ENCODE results near the gene GBA3.

GBA3 gene

GRCh38 chr4:22802876-22803275, 110.1 kb downstream of the GBA3 start:
- no peak overlapping the region for H3K4me2 ChIP-seq (ENCODE audit: low read length)
- H3K9ac ChIP-seq (ENCODE audit: low read length), result no peak overlapping the region
- no peak overlapping the region for H3K27ac ChIP-seq (ENCODE audit: low read length)

GRCh38 chr4:22803512-22803911, 110.8 kb downstream of the GBA3 start:
- Histone ChIP-seq H3K27me3 (ENCODE audit: low read depth, low read length) (no peaks in the 10 kb centered on the region), H3K27ac (ENCODE audit: low read length) (no peak overlapping the region), H3K4me3 (ENCODE audit: low read length) (no peak overlapping the region), H3K36me3 (replicated peaks; ENCODE audit: low read depth, low read length) (no peaks in the 10 kb centered on the region), H3K9ac (ENCODE audit: low read length) (no peak overlapping the region), H3K4me2 (ENCODE audit: low read length) (no peak overlapping the region), H4K20me1 (ENCODE audit: insufficient read depth, low read length) (no peaks in the 10 kb centered on the region), H3K79me2 (ENCODE audit: low read length) (no peaks in the 10 kb centered on the region), H3K9me3 (ENCODE audit: insufficient read depth, low read length) (no peaks in the 10 kb centered on the region), H2AFZ (ENCODE audit: low read depth, low read length) (no peak overlapping the region), H3K4me1 (ENCODE audit: low read length) (no peaks in the 10 kb centered on the region)
- TF ChIP-seq EZH2phosphoT487 (IDR thresholded peaks at IDR 0.05; ENCODE audit: low read depth) (no peak), CTCF (IDR thresholded peaks at IDR 0.05; ENCODE audit: low read depth, low read length) (no peak)

More at GRCh38 chr4:22802876-22803275, 110.1 kb downstream of the GBA3 start:
- Histone ChIP-seq H3K4me1 (ENCODE audit: low read length) (no peaks in the 10 kb centered on the region), H3K36me3 (replicated peaks; ENCODE audit: low read depth, low read length) (no peaks in the 10 kb centered on the region), H3K27me3 (ENCODE audit: low read depth, low read length) (no peaks in the 10 kb centered on the region), H2AFZ (ENCODE audit: low read depth, low read length) (no peak overlapping the region), H3K4me3 (ENCODE audit: low read length) (no peak overlapping the region), H3K79me2 (ENCODE audit: low read length) (no peaks in the 10 kb centered on the region), H3K9me3 (ENCODE audit: insufficient read depth, low read length) (no peaks in the 10 kb centered on the region), H4K20me1 (ENCODE audit: insufficient read depth, low read length) (no peaks in the 10 kb centered on the region)
- no peak for TF ChIP-seq CTCF (IDR thresholded peaks at IDR 0.05; ENCODE audit: low read depth, low read length)
- no peak for TF ChIP-seq EZH2phosphoT487 (IDR thresholded peaks at IDR 0.05; ENCODE audit: low read depth)

- no peaks in the 10 kb centered on the region for H3K4me1 ChIP-seq (ENCODE audit: low read length)
- no peak overlapping the region for H3K27ac ChIP-seq (ENCODE audit: low read length)
- no peaks in the 10 kb centered on the region for H3K9me3 ChIP-seq (ENCODE audit: insufficient read depth, low read length)
- no peaks in the 10 kb centered on the region for H4K20me1 ChIP-seq (ENCODE audit: insufficient read depth, low read length)
- H3K27me3 ChIP-seq (ENCODE audit: low read depth, low read length), result no peaks in the 10 kb centered on the region
- H3K79me2 ChIP-seq (ENCODE audit: low read length), result no peaks in the 10 kb centered on the region
- H3K9ac ChIP-seq (ENCODE audit: low read length), result no peak overlapping the region
- no peak overlapping the region for H2AFZ ChIP-seq (ENCODE audit: low read depth, low read length)
- no peak overlapping the region for H3K4me2 ChIP-seq (ENCODE audit: low read length)
- TF ChIP-seq CTCF (IDR thresholded peaks at IDR 0.05; ENCODE audit: low read depth, low read length), result no peak
- TF ChIP-seq EZH2phosphoT487 (IDR thresholded peaks at IDR 0.05; ENCODE audit: low read depth), result no peak
- no peak overlapping the region for H3K4me3 ChIP-seq (ENCODE audit: low read length)
- no peaks in the 10 kb centered on the region for H3K36me3 ChIP-seq (replicated peaks; ENCODE audit: low read depth, low read length)
Observed at GRCh38 chr4:22814906-22815305, 122.2 kb downstream of the GBA3 start.

GRCh38 chr4:22824091-22824490, 131.4 kb downstream of the GBA3 start:
- H3K27ac ChIP-seq (ENCODE audit: low read length), result no peak overlapping the region
- H3K9ac ChIP-seq (ENCODE audit: low read length), result no peak overlapping the region
- H3K36me3 ChIP-seq (replicated peaks; ENCODE audit: low read depth, low read length), result peaks cover 7% of the 10 kb centered on the region
- peaks cover 9% of the 10 kb centered on the region; the same call in 1 of the 2 replicates for H3K4me1 ChIP-seq (ENCODE audit: low read length)
- no peaks in the 10 kb centered on the region for H3K79me2 ChIP-seq (ENCODE audit: low read length)
- H2AFZ ChIP-seq (ENCODE audit: low read depth, low read length), result no peak overlapping the region
- peaks cover 8% of the 10 kb centered on the region; the same call in 1 of the 2 replicates for H3K9me3 ChIP-seq (ENCODE audit: insufficient read depth, low read length)
- no peak overlapping the region for H3K4me3 ChIP-seq (ENCODE audit: low read length)
- no peaks in the 10 kb centered on the region for H3K27me3 ChIP-seq (ENCODE audit: low read depth, low read length)
- TF ChIP-seq CTCF (IDR thresholded peaks at IDR 0.05; ENCODE audit: low read depth, low read length) (no peak), EZH2phosphoT487 (IDR thresholded peaks at IDR 0.05; ENCODE audit: low read depth) (no peak)
- H3K4me2 ChIP-seq (ENCODE audit: low read length), result no peak overlapping the region
- no peaks in the 10 kb centered on the region for H4K20me1 ChIP-seq (ENCODE audit: insufficient read depth, low read length)
